Retinal pigment epithelial cell (primary cell): ENCODE measurements around the gene SELENON.

Experiments used
- DNase-seq: peaks from one replicate; pipeline ENCODE4 v3.0.0-alpha.2; 2010; ENCODE audit warnings: low read depth
- H3K4me3 ChIP-seq: 2 replicates; pipeline ENCODE4 v1.5.1; 2011; ENCODE audit warnings: mild to moderate bottlenecking, low read length, control low read depth, moderate library complexity
- TF ChIP-seq, protein P1 (sequence below): conservative IDR thresholded peaks from 2 replicates; pipeline ENCODE4 v1.5.1; 2011; ENCODE audit warnings: low read depth, low read length, control low read depth, inconsistent platforms

The SELENON gene

DNA sequence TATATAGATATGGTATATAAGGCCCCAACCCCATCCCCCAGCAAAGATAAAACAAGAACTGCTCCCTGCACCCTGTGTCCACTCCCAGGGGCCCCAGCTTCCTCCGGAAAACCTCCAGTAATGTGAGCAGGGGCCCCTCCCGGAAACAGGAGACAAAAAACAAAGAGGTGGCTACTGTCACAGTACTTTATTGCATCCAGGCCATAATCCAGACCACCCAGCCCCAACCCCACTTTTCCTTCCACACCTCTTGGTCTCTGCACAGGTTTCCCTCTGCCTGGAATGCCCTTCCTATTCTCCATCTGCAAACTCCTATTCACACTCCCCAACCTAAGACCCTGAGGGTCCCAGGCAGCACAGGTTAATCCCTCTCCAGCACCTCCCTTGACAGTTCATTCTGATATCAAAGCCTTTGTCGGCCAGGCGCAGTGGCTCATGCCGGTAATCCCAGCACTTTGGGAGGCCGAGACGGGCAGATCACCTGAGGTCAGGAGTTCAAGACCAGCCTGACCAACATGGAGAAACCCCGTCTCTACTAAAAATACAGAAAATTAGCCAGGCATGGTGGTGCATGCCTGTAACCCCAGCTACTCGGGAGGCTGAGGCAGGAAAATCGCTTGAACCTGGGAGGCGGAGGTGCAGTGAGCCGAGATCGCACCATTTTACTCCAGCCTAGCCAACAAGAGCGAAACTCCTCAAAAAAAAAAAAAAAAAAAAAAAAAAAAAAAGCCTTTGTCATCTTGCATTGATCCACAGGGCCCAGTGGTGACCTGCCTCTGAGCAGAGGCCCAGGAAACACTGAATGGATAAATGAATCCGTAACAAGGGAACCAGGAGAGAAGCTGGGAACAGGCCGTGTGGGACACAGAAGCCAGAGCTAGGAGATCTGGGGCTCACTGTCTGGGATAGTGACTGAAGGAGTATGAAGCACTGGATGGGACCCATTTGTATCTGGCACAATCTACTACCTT lies 61.6 kb downstream of the SELENON start:
- TF ChIP-seq, protein P1, sequence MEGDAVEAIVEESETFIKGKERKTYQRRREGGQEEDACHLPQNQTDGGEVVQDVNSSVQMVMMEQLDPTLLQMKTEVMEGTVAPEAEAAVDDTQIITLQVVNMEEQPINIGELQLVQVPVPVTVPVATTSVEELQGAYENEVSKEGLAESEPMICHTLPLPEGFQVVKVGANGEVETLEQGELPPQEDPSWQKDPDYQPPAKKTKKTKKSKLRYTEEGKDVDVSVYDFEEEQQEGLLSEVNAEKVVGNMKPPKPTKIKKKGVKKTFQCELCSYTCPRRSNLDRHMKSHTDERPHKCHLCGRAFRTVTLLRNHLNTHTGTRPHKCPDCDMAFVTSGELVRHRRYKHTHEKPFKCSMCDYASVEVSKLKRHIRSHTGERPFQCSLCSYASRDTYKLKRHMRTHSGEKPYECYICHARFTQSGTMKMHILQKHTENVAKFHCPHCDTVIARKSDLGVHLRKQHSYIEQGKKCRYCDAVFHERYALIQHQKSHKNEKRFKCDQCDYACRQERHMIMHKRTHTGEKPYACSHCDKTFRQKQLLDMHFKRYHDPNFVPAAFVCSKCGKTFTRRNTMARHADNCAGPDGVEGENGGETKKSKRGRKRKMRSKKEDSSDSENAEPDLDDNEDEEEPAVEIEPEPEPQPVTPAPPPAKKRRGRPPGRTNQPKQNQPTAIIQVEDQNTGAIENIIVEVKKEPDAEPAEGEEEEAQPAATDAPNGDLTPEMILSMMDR, result no peak
- DNase-seq, result no peak
- no peak overlapping the region for H3K4me3 ChIP-seq

DNA sequence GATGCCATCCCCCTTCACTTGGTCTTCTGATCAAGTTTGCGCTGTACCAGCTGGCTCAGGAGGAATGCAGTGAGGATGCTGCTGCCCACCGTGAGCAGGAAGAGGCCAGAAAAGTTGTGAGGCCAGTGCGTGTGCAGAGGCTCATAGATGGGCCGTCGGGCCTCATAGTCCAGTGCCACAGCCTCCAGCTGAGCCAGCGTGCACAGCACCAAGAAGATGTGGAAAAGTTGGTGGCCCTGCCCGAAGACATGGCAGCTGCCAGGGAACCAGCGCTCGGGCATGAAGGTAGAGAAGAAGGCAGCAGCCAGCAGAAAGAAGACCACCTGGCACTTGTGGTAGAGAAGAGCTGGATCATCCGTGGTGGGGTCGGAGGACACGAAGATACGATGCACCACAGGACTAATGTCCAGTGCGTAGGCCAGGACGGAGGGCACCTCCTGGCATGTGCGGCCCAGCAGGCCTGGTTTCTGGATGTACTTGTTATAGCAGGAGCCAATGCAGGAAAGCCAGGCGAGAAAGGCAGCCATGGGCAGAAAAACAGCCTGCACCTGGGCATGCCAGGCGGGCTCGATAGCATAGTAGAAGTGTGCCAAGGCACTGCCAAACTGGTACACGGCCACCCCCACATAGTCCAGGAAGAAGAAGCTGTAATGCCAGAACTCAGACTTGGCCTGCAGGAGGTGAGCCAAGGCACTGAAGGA lies 62.9 kb downstream of the SELENON start:
- H3K4me3 ChIP-seq, result no peak overlapping the region
- no peak for DNase-seq
- TF ChIP-seq, protein P1, result no peak

- TF ChIP-seq, protein P1, result no peak
- no peak overlapping the region for H3K4me3 ChIP-seq
- DNase-seq, result no peak
These were observed 63.7 kb downstream of the SELENON start for GRCh38 chr1:25863486-25864262.

- TF ChIP-seq, protein P1, result no peak
- no peak for DNase-seq
- no peak overlapping the region for H3K4me3 ChIP-seq
These were observed 64.4 kb downstream of the SELENON start for GRCh38 chr1:25864434-25864833.

GRCh38 chr1:25866288-25866687 lies 66.3 kb downstream of the SELENON start:
- no peak overlapping the region for H3K4me3 ChIP-seq
- TF ChIP-seq, protein P1, result no peak
- no peak for DNase-seq

DNA sequence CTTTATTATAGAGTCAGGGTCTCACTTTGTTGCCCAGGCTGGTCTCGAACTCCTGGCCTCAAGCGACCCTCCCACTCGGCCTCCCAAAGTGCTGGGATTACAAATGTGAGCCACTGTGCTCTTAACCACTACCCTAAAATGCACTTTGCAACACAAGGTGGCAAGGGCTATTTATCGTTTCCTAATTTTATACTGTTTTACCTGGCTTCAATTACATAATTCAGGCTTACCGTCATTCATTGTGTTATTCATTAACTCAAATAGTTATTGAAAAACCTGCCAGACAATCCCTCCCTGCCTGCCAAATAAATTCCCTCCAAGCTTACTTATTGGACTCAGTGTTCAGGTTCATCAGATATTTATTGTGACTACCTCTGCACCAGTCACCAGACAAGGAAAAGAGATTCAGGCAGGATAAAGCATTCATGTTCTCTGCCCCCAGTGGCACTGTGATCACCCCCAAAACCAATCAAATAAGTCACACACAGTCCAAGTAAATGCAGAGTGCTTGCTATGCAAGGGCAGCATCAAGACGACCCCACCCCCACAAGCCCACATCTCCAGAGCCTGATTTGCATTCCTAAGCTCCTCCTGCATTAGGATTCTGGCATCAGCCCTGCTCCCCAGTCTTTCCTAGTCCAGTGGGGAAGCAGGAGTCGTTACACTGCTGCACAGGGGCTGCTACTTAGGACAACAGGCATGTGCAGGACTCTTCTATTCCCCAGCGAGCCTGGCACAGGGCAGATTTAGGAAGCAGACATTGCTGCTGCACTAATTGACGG lies 67.4 kb downstream of the SELENON start:
- no peak for DNase-seq
- TF ChIP-seq, protein P1, result no peak
- H3K4me3 ChIP-seq, result no peak overlapping the region
